Endothelial cell of umbilical vein (primary cell): Measurements from ENCODE around the gene WNT9A.
"Not testable (repeated sequence)": the region's sequence is repeated elsewhere in the genome, so short reads cannot be mapped to it uniquely, and the experiment has no call there.

ENCODE experiments used
- EZH2 ChIP-seq: IDR thresholded peaks from 2 replicates; pipeline ENCODE4 v1.6.1; 2012; ENCODE audit warnings: borderline replicate concordance, low read depth, mild to moderate bottlenecking, moderate library complexity, low read length, inconsistent platforms; ENCODE audit not compliant: severe bottlenecking
- GATA2 ChIP-seq: IDR thresholded peaks from 2 replicates; pipeline ENCODE4 v1.7.0; 2011; ENCODE audit warnings: low read depth, mild to moderate bottlenecking, moderate library complexity, mixed read lengths, low read length; ENCODE audit not compliant: insufficient read length, insufficient read depth
- POLR2A ChIP-seq: IDR thresholded peaks from 2 replicates; pipeline ENCODE4 v1.6.1; 2012; ENCODE audit warnings: low read depth, mild to moderate bottlenecking, control low read depth, low read length
- TF ChIP-seq, protein P1 (sequence below), 2 donors: IDR thresholded peaks; 1 replicate in 1 of 2; 2 replicates in 1 of 2; pipeline ENCODE4 v1.5.1; 2011; ENCODE audit warnings: low read length in 2 of 2, mild to moderate bottlenecking in 2 of 2, moderate library complexity in 2 of 2, control low read depth in 1 of 2, inconsistent platforms in 1 of 2, low read depth in 1 of 2; ENCODE audit not compliant: insufficient read depth in 1 of 2; ENCODE audit errors: extremely low read depth in 1 of 2

DNA sequence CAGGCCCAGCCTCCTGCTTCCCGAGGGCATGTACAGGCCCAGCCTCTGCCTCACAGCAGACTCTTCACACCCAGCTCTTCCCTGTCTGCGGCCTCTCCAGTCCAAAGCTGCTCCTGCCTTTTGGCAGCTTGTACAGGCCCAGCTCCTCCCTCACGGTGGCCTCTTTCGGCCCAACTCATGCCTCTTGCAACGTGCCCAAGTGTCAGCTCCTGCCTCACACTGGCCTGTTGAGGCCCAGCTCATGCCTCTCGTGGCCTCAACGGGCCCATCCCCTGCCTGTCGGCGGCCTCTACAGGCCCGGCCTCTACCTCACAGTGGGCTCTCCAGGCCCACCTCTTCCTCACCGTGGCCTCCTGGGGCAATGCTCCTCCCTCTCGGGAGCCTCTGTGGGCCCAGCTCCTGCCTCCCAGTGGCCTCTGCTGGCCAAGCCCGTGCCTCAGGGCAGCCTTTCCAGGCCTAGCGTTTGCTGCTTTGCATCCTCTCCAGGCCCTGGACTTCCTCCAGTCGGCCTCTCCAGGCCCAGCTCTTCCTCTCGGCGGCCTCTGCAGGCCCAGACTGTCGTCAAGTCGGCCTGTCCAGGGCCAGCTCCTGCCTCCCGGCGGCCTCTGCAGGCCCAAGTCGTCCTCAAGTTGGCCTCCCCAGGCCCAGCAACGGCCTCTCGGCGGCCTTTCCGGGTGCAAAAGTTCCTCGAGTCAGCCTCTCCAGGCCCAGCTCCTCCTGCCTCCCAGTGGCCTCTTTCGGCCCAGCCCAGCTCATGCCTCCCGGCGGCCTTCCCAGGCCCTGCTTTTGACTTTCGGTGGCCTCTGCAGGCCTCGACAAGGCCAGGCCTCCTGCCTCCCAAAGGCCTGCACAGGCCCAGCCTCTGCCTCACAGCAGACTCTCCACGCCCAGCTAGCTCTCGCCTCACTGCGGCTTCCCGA, 22.6 kb upstream of the WNT9A start:
- TF ChIP-seq, protein P1, sequence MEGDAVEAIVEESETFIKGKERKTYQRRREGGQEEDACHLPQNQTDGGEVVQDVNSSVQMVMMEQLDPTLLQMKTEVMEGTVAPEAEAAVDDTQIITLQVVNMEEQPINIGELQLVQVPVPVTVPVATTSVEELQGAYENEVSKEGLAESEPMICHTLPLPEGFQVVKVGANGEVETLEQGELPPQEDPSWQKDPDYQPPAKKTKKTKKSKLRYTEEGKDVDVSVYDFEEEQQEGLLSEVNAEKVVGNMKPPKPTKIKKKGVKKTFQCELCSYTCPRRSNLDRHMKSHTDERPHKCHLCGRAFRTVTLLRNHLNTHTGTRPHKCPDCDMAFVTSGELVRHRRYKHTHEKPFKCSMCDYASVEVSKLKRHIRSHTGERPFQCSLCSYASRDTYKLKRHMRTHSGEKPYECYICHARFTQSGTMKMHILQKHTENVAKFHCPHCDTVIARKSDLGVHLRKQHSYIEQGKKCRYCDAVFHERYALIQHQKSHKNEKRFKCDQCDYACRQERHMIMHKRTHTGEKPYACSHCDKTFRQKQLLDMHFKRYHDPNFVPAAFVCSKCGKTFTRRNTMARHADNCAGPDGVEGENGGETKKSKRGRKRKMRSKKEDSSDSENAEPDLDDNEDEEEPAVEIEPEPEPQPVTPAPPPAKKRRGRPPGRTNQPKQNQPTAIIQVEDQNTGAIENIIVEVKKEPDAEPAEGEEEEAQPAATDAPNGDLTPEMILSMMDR (IDR thresholded peaks at IDR 0.05; ENCODE audit: extremely low read depth in 1 of 2, insufficient read depth in 1 of 2, low read depth in 1 of 2, low read length in 2 of 2) = not testable (repeated sequence)
- not testable (repeated sequence) for TF ChIP-seq POLR2A, EZH2, GATA2
